Skeletal muscle tissue (tissue), 4 donors: ENCODE data around the gene PTPRT. TPM values are rescaled to one million over a fixed set of nuclear protein-coding genes. Genes with fewer than 3 reads are reported as not detected.

Experiments used
- H3K27ac ChIP-seq: one replicate; pipeline ENCODE4 v1.7.0; 2013; ENCODE audit warnings: mild to moderate bottlenecking, low read depth, low read length, inconsistent platforms
- H3K27me3 ChIP-seq, 3 donors: one replicate each; pipeline ENCODE4 v1.7.0; 2013; ENCODE audit warnings: low read length in 3 of 3; ENCODE audit not compliant: control insufficient read depth in 3 of 3, insufficient read depth in 3 of 3
- H3K36me3 ChIP-seq, 3 donors: one replicate each; pipeline ENCODE4 v1.7.0; 2013; ENCODE audit warnings: low read length in 3 of 3; ENCODE audit not compliant: control insufficient read depth in 3 of 3, insufficient read depth in 3 of 3
- H3K4me1 ChIP-seq, 3 donors: one replicate each; pipeline ENCODE4 v1.7.0; 2013; ENCODE audit warnings: low read length in 3 of 3, mild to moderate bottlenecking in 3 of 3; ENCODE audit not compliant: control insufficient read depth in 3 of 3, insufficient read depth in 3 of 3
- H3K4me3 ChIP-seq, 3 donors: one replicate each; pipeline ENCODE4 v1.7.0; 2013; ENCODE audit warnings: low read length in 3 of 3
- H3K9ac ChIP-seq, 3 donors: one replicate each; pipeline ENCODE4 v1.7.0; 2013; ENCODE audit warnings: low read length in 3 of 3, mild to moderate bottlenecking in 3 of 3, moderate library complexity in 2 of 3, low read depth in 1 of 3
- H3K9me3 ChIP-seq, 3 donors: one replicate each; pipeline ENCODE4 v1.7.0; 2013; ENCODE audit warnings: low read length in 3 of 3; ENCODE audit not compliant: control insufficient read depth in 3 of 3
- total RNA-seq: library from RNA; depleted of rRNA; stranded (reverse); fragments of >200 nt; gene quantifications from one replicate; pipeline ENCODE4 v1.2.3, GENCODE V29; 2014
- donor health status: Osteomylitis.

The PTPRT gene
- total RNA-seq, 1 donor from 2014 or later: 1.0 TPM

DNA sequence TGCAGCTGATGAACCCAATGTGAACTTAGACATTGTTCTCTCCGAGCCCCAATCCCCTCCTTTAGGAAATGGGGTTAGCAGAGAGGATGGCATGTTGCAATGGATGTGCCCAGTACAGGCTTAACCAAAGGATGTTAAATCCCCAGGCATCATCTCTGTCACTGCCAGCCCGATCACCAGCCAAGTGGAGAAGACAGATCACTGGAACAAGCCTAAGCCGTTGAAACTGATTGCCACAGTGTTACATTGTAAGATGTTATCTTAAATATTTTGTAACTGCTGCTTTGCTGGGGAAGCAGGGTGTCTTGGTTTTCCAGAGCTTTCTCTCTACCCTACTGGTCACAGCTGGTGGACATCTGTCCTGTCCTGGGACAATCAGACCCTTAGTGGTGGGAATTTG is 788.1 kb downstream of the PTPRT start:
- Histone ChIP-seq H3K9ac (no peak overlapping the region), H3K27me3 (no peaks in the 10 kb centered on the region), H3K9me3 (peaks cover 0 to 2% (median 0%) of the 10 kb centered on the region in 3 donors), H3K4me3 (no peak overlapping the region), H3K4me1 (no peaks in the 10 kb centered on the region), H3K36me3 (no peaks in the 10 kb centered on the region), H3K27ac (no peak overlapping the region)

DNA sequence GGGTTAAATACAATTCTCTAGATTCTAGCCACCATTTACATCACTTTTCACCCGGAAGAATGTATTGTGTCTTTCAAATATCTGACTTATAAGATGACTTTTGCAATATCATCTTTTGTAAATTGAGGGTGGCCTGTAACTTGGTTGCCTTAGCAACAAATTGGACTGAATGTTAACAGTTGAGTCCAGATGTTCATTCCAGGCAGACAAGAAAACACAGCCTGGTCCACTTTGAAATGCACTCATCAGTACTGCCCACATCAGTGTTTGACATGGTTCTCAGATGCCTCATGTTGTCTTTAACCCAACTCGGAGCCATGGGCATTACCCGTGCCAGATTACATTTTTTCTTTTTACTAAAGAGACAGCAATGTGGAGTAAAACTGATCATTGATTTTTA is 789.9 kb downstream of the PTPRT start:
- Histone ChIP-seq H3K9me3 (peaks cover 0 to 2% (median 0%) of the 10 kb centered on the region in 3 donors), H3K4me1 (no peaks in the 10 kb centered on the region), H3K27me3 (no peaks in the 10 kb centered on the region), H3K4me3 (no peak overlapping the region), H3K27ac (no peak overlapping the region), H3K36me3 (no peaks in the 10 kb centered on the region), H3K9ac (no peak overlapping the region)

DNA sequence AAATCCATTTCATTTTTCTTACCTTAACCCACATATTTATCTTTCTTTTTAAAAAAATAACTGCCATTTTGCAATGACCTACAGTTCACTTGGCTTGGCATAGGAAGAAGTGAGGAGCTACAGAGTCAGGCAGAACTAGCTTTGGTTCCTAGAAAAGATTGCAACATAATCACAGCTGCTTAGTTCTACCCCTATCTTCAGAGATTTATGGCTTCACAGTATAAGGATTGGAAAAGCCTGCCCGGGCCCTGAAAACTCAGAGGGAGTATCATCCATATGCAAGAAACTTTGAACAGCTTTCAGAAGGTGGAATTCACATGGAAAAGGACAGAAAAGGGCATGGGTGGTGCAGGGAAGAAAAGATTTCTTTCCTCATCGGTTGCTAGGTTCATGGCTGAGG is 797.3 kb downstream of the PTPRT start:
- H3K9me3 ChIP-seq: peaks cover 0 to 2% (median 0%) of the 10 kb centered on the region in 3 donors
- no peak overlapping the region for H3K9ac ChIP-seq
- H3K27me3 ChIP-seq: no peaks in the 10 kb centered on the region
- no peak overlapping the region for H3K4me3 ChIP-seq
- H3K4me1 ChIP-seq: no peaks in the 10 kb centered on the region
- H3K36me3 ChIP-seq: no peaks in the 10 kb centered on the region
- no peak overlapping the region for H3K27ac ChIP-seq

DNA sequence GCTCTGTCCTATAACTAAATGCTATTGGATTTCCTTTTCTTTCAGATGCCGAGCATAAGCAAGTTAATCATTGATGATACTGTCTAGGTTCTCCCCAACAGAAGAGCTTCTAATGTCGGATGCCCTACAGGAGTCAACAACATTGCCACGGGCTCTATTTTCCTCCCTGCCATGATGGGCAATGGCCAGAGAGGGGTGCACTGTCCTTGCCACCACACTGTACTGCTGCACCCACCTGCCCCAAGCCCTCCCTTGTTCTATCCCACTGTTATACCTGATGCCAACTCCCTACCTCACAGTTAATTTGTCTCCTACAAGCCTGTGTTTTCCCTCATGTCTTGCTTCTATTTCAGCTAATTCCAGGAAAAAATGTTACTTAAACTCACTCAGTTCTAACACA is 797.9 kb downstream of the PTPRT start:
- Histone ChIP-seq H3K27ac (no peak overlapping the region), H3K27me3 (no peaks in the 10 kb centered on the region), H3K36me3 (no peaks in the 10 kb centered on the region), H3K9ac (no peak overlapping the region), H3K4me1 (no peaks in the 10 kb centered on the region), H3K9me3 (peaks cover 0 to 1% (median 0%) of the 10 kb centered on the region in 3 donors), H3K4me3 (no peak overlapping the region)

DNA sequence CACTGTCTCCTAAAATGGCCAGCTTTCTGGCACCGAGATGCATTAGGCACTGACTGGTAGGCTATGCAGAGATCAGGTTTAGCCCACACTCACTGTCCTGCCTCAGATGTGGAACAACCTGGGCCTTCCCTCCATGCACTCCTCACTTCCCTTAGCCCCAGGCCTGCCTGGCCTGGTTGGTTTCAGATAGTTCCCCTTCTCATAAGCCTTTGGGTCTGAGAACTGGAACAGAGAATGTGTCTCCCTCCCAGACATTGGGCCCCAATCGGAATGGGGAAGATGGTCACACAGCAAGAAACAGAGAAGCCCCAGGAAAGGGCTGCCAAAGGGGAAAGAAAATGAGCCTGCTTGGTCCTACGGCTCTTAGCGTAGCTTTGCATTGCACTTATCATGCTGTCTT is 809.4 kb downstream of the PTPRT start:
- no peaks in the 10 kb centered on the region for H3K27me3 ChIP-seq
- H3K36me3 ChIP-seq: no peaks in the 10 kb centered on the region
- no peak overlapping the region for H3K4me3 ChIP-seq
- H3K27ac ChIP-seq: no peak overlapping the region
- H3K4me1 ChIP-seq: no peaks in the 10 kb centered on the region
- H3K9me3 ChIP-seq: no peaks in the 10 kb centered on the region
- H3K9ac ChIP-seq: no peak overlapping the region

DNA sequence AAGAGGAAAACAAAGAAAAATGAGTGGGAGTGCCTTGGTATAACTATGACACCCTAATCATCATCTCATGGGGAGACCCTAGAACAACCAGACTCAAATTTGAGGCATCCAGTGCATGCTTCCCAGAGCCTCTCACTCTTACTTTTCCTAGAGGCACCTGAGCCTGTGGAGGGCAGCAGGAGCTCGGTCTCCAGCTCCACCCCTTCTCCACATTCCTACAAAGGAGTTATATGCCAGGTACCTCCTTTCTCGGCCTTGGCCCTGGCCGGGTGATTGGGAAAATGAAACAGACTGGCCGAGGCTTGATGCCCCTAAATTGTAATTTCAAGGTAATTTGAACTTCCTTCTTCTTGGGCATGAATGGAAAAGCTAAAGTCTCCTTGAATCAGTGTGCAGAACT is 810.3 kb downstream of the PTPRT start:
- Histone ChIP-seq H3K9ac (no peak overlapping the region), H3K36me3 (no peaks in the 10 kb centered on the region)

DNA sequence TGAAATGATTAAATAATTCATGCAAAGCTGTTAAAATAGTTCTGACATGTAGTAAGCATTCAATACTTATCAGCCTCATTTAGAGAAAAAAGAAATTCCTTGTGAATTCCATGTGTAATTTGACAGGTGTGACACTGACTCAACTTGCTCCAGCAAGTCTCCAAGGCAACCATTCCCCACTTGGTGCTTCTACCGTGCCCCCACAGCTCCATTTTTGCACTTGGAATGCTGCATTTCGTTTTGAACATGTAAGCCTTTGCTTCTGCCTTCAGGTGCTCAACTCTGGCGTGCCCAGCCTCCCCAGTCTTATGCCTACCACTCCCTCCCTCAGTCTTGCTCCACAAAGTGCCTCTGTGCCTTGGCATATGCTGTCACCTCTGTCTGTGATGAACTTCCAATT is 810.9 kb downstream of the PTPRT start:
- Histone ChIP-seq H3K27me3 (no peaks in the 10 kb centered on the region), H3K9me3 (no peaks in the 10 kb centered on the region), H3K27ac (no peak overlapping the region), H3K4me1 (no peaks in the 10 kb centered on the region), H3K4me3 (no peak overlapping the region), H3K36me3 (no peaks in the 10 kb centered on the region), H3K9ac (no peak overlapping the region)

More for the DNA sequence above, 810.3 kb downstream of the PTPRT start:
- Histone ChIP-seq H3K27ac (no peak overlapping the region), H3K27me3 (no peaks in the 10 kb centered on the region), H3K4me1 (no peaks in the 10 kb centered on the region), H3K9me3 (no peaks in the 10 kb centered on the region), H3K4me3 (no peak overlapping the region)

DNA sequence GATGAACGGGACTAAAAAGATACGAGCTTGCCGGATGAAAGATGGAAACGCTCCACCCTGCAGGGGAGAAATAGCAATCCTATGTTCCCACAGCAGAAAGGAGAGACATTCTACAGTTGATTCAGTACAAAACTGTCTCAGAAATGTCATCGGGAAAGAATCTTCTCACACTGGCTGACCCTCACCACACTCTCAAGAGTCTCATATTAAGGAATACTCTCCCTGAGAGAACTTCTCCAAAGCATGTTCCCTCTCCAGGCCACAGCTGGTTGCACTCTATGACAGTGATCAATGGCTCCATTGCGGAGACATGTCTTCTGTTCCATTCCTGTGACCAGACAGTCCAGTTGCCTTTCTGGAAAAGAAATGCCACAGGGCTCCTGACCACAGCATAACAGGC is 813.6 kb downstream of the PTPRT start:
- H3K4me1 ChIP-seq: no peaks in the 10 kb centered on the region
- no peaks in the 10 kb centered on the region for H3K27me3 ChIP-seq
- H3K4me3 ChIP-seq: no peak overlapping the region
- H3K36me3 ChIP-seq: no peaks in the 10 kb centered on the region
- no peak overlapping the region for H3K9ac ChIP-seq
- no peak overlapping the region for H3K27ac ChIP-seq
- H3K9me3 ChIP-seq: no peaks in the 10 kb centered on the region

DNA sequence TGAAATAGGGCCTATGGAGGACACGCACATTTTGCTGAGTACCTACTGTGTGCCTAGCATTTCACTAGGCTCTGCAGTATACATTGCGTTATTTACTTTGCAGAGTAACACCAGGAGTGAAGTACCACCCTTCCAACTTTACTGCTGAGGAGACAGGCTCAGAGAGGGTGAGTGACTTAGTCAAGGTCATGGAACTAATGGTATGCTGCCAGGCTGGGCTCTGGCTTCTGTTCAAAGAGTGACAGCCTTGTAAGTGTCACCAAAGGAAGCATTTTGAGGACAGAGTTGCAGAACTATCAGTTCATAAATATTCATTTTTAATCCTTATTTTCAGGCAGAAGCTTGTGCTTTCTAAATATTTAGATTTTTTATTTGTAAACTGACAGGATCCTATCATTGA is 816.7 kb downstream of the PTPRT start:
- Histone ChIP-seq H3K36me3 (no peaks in the 10 kb centered on the region), H3K4me3 (no peak overlapping the region), H3K9ac (no peak overlapping the region), H3K4me1 (no peaks in the 10 kb centered on the region), H3K27me3 (no peaks in the 10 kb centered on the region), H3K27ac (no peak overlapping the region), H3K9me3 (no peaks in the 10 kb centered on the region)

DNA sequence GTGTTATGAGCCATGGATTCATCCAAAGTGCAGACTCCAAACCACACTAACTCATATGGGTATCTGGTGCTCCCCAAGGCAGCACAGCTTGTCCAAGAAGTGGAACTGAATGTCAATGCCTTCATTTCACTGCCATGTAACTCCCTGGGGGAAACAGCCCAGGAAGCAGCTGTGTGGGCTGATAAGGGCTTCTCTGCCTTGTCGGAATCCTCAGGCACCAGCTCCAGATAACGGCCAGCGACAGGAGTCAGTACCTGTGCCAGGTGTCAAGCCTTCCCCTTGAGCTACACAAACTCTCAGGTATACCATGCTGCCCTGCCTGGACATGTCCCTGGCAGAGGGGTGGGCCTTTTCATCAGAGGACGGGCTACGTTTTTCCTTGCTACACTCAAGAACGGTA is 819.6 kb downstream of the PTPRT start:
- H3K27me3 ChIP-seq: peaks cover 0 to 3% (median 0%) of the 10 kb centered on the region in 3 donors
- no peak overlapping the region for H3K4me3 ChIP-seq
- no peaks in the 10 kb centered on the region for H3K9me3 ChIP-seq
- no peaks in the 10 kb centered on the region for H3K4me1 ChIP-seq
- no peak overlapping the region for H3K9ac ChIP-seq
- H3K27ac ChIP-seq: no peak overlapping the region
- no peaks in the 10 kb centered on the region for H3K36me3 ChIP-seq

DNA sequence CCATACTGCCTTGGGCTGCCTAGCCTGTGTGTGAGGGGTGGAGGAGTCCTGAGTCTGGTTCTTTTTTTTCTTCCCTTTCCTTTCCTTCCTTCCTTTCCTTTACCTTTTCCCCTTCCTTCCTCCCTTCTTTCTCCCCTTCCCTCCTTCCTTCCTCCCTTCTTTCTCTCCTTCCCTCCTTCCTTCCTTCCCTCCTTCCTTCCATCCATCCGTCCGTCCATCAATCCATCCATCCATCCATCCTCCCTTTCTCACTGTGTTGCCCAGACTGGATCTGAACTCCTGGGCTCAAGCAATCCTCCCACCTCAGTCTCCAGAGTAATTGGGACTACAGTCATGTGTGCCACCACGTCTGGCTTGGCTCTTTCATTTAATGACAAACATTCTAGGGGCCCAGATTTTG is 820.8 kb downstream of the PTPRT start:
- Histone ChIP-seq H3K9ac (no peak overlapping the region), H3K4me3 (no peak overlapping the region), H3K9me3 (no peaks in the 10 kb centered on the region), H3K4me1 (no peaks in the 10 kb centered on the region), H3K27me3 (peaks cover 0 to 3% (median 0%) of the 10 kb centered on the region in 3 donors), H3K36me3 (no peaks in the 10 kb centered on the region), H3K27ac (no peak overlapping the region)
